IPS-20b (cell line): Measurements from ENCODE around the gene RASGRF2.
"Not testable (repeated sequence)": the region's sequence is repeated elsewhere in the genome, so short reads cannot be mapped to it uniquely, and the experiment has no call there.

Experiments
- H3K27ac ChIP-seq: one replicate; pipeline ENCODE4 v1.5.1; 2013; ENCODE audit warnings: low read length
- H3K27me3 ChIP-seq: 2 replicates; pipeline ENCODE4 v1.6.1; 2013; ENCODE audit warnings: mild to moderate bottlenecking, low read length, inconsistent platforms; ENCODE audit not compliant: insufficient read depth
- H3K36me3 ChIP-seq: 2 replicates; pipeline ENCODE4 v1.6.1; 2013; ENCODE audit warnings: low read depth, mild to moderate bottlenecking, inconsistent platforms, low read length, moderate library complexity; ENCODE audit not compliant: insufficient read depth
- H3K4me1 ChIP-seq: 2 replicates; pipeline ENCODE4 v1.6.1; 2013; ENCODE audit warnings: mild to moderate bottlenecking, control low read depth, inconsistent platforms, low read length, moderate library complexity; ENCODE audit not compliant: insufficient read depth
- H3K4me3 ChIP-seq: 2 replicates; pipeline ENCODE4 v1.5.1; 2013; ENCODE audit warnings: mild to moderate bottlenecking, low read length, inconsistent platforms
- H3K9ac ChIP-seq: 2 replicates; pipeline ENCODE4 v1.6.1; 2013; ENCODE audit warnings: low read depth, mild to moderate bottlenecking, inconsistent platforms, low read length, moderate library complexity
- H3K9me3 ChIP-seq: 2 replicates; pipeline ENCODE4 v1.6.1; 2013; ENCODE audit warnings: mild to moderate bottlenecking, low read depth, low read length, inconsistent platforms; ENCODE audit not compliant: insufficient read depth

The RASGRF2 gene

GRCh38 chr5:81262796-81263195 is 302.6 kb downstream of the RASGRF2 start:
- not testable (repeated sequence) for H3K27ac ChIP-seq, H3K27me3 ChIP-seq, H3K4me3 ChIP-seq, H3K9me3 ChIP-seq, H3K36me3 ChIP-seq, H3K9ac ChIP-seq, H3K4me1 ChIP-seq

- Histone ChIP-seq H3K36me3 (no peaks in the 10 kb centered on the region), H3K9ac (no peak overlapping the region), H3K27me3 (no peaks in the 10 kb centered on the region), H3K9me3 (no peaks in the 10 kb centered on the region; the same call in 1 of the 2 replicates), H3K27ac (no peak overlapping the region), H3K4me3 (no peak overlapping the region), H3K4me1 (peaks cover 7% of the 10 kb centered on the region; the same call in 1 of the 2 replicates)
Observed at GRCh38 chr5:81265101-81265500, 304.9 kb downstream of the RASGRF2 start.

DNA sequence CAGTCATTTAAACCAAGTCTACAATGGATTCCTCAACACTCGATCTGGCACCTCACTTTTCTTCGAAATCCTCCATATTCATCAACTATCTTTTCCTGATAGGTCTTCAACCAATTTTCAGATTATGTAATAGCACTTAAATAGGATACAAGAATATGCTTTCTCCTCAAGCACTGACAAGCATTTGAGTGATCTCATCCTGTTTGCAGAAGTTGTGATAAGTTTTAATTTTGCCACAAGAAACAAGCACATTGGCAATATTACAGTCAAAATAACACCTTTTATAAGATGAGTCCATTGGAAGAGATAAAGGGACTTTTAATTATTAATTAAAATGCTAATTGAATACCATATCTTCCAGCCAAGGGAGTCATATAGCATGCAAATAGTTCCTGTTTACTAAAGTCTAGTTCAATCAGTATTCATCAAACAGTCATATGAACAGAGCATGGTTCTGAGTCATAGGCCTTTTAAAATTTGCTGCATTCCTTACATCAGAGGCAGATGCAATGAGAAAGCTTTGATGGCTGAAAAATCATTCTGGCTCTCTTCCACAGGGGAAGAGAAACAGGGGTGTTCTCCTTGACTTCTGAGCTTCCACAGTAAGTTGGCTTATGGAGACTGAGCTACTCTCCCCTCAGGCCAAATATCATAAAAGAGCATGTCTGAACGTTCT is 308.5 kb downstream of the RASGRF2 start:
- Histone ChIP-seq H3K9me3 (no peaks in the 10 kb centered on the region; the same call in 1 of the 2 replicates), H3K4me1 (peaks cover 16% of the 10 kb centered on the region; the same call in 1 of the 2 replicates), H3K4me3 (no peak overlapping the region), H3K27me3 (no peaks in the 10 kb centered on the region), H3K9ac (no peak overlapping the region), H3K36me3 (no peaks in the 10 kb centered on the region), H3K27ac (no peak overlapping the region)

DNA sequence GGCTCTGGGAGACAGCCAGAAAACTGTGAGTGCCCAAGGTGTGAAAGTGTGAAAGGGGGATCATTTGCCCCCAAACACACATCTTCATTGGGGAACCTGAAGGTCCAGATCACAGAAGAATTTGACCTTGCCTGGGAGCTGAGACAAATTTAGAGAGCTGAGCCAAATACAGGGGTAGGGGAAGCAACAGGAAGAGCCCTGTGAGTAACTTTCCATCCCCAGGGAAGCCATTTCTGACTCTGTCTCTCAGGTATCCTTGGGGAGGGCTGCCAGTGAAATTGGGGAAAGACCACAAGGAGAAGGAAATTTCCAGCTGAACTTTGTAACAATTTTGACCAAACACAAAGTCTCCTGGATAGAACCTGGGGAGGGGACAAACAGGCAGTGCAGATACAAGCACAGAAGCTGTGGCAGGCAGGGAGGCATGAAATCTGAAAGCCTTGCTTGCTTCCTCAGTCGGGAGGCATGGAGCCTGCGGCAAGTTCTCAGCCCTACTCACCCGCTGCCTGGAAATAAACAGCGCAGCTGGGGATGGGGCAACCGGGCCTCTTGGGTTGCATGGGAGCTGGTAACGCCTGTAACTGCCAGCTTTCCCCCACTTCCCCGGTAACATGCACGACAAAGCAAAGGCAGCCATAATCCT is 309.7 kb downstream of the RASGRF2 start:
- Histone ChIP-seq H3K27me3 (no peaks in the 10 kb centered on the region), H3K9me3 (no peaks in the 10 kb centered on the region), H3K9ac (peak overlapping the region; percentile 75; the same call in 1 of the 2 replicates), H3K4me1 (peaks cover 16% of the 10 kb centered on the region; the same call in 1 of the 2 replicates), H3K36me3 (no peaks in the 10 kb centered on the region), H3K4me3 (peak overlapping the region; percentile 45), H3K27ac (peak overlapping the region; percentile 94)

DNA sequence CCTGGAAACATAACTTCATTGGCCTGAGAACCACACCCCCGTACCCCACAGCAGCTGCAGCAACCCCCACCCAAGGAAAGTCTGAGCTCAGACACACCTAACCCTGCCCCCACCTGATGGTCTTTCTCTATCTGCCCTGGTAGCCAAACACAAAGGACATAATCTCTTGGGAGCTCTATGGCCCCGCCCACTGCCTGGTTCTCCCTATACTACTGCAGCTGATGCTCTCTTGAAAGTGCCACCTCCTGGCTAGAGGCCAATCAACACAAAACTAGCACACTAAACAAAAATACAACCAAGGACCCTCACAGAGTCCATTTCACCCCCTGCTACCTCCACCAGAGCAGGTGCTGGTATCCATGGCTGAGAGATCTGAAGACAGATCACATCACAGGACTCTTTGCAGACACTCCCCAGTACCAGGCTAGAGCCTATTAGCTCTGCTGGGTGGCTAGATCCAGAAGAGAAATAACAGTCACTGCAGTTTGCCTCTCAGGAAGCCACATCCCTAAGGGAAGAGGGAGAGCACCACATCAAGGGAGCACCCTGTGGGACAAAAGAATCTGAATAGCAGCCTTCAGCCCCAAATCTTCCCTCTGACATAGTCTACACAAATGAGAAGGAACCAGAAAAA is 310.3 kb downstream of the RASGRF2 start:
- peak overlapping the region; percentile 75; the same call in 1 of the 2 replicates for H3K9ac ChIP-seq
- not testable (repeated sequence) for H3K9me3 ChIP-seq, H3K36me3 ChIP-seq, H3K27me3 ChIP-seq
- H3K4me3 ChIP-seq: peak overlapping the region; percentile 45
- peaks cover 16% of the 10 kb centered on the region; the same call in 1 of the 2 replicates for H3K4me1 ChIP-seq
- H3K27ac ChIP-seq: peak overlapping the region; percentile 94
